GM21619 (cell line): Measurements from ENCODE around the gene SDK1.
"Not testable (repeated sequence)": the region's sequence is repeated elsewhere in the genome, so short reads cannot be mapped to it uniquely, and the experiment has no call there.

Source experiments
- ATAC-seq: cut with Tn5 transposase; IDR thresholded peaks from one replicate; pipeline ENCODE4 v1.9.1; 2021; ENCODE audit not compliant: unreplicated experiment

Gene SDK1

DNA sequence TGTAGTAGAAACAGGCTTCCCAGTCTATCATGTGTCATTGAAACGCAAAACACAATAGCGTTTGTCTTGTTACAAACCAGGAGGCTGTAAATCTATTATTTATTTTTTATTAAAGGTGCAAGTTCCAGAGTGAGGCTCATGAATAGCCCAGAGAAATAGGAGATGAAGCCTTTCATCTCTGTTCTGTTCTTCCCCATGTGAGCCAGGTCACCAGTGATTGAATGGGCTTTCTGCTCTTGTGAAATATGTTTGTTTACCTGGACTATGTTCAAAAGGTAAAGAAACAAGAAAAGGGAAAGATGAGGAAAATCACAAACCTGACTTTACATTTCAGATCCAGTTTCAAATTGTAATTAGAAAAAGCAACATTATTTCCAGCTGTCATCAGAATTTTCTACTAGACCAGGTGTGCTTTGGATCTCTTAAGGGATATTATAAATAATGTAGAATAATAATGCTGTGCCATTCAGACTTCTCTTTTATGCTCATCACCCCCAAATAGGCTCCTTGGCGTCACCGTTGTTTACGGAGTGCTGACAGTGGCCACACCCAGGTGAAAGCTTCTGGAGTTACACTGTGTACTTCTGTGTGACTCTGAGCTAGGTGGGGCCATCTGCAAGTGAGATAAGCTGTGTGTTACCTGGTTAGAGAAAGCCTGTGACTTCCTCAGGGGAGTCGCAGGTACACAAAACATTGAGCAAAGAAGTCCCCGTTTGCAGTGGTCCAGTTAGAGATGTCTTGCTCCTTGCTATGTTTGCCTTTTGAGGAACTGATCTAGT, 274.9 kb downstream of the SDK1 start:
- no peak for ATAC-seq

DNA sequence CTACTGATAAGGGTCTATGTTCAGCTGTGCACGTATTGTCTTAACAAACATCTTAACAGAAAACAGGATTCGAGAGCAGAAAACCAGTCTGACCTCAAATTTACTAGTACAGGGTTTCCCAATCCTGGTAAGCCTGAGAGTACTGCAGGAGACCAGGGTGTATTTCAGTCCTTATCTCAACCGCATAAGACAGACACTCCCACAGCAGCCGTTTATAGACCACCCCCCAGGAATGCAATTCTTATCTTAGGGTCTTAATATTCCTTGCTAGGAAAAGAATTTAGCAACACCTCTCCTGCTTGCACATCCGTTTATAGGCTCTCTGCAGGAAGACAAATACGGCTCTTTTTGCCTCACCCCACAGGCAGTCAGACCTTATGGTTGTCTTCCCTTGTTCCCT, 277.3 kb downstream of the SDK1 start:
- no peak for ATAC-seq

DNA sequence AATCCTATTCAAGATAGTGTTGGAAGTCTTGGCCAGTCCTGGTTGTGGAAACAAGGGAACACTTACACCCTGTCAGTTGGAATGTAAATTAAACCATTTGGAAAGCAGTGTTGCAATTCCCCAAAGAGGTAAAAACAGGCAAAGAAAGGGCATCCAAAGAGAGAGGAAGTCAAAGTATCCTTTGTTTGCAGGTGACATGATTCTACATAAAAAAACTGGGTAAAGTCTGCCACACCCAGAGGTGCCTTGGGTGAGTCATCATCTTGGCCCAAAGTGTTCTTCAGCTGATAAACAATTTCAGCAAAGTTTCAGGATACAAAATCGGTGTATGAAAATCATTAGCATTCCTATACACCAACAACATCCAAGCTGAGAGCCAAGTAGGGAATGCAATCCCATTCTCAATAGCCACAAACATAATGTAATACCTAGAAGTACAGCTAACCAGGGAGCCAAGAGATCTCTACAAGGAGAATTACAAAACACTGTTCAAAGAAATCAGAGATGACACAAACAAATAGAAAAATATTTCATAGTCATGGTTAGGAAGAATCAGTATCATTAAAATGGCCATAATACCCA, 278.7 kb downstream of the SDK1 start:
- no peak for ATAC-seq

DNA sequence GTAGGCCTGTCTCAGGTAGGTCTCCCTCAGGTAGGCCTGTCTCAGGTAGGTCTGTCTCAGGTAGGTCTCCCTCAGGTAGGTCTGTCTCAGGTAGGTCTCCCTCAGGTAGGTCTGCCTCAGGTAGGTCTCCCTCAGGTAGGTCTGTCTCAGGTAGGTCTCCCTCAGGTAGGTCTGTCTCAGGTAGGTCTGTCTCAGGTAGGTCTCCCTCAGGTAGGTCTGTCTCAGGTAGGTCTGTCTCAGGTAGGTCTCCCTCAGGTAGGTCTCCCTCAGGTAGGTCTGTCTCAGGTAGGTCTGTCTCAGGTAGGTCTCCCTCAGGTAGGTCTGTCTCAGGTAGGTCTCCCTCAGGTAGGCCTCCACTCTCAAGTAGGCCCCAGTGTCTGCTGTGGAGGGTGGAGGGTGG, 281.1 kb downstream of the SDK1 start:
- not testable (repeated sequence) for ATAC-seq

DNA sequence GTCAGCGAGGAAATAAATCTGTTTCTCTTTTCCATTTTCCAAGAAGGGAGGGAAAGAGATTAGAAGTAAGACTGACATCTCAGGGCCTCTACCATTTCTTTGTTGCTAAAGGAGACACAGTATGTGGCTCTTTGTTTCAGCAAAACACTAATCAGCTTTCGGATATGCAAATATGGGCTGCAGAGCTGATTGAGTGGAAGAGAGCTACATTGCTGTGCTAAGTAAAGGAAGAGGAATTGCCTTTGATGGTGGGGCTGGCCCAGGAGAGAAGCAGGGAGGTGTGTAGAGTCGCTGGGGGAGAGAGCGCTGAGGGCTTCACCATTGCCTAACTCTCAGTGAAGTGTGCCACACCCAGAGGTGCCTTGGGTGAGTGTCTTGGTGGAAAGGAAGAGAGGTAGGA, 284.8 kb downstream of the SDK1 start:
- no peak for ATAC-seq

DNA sequence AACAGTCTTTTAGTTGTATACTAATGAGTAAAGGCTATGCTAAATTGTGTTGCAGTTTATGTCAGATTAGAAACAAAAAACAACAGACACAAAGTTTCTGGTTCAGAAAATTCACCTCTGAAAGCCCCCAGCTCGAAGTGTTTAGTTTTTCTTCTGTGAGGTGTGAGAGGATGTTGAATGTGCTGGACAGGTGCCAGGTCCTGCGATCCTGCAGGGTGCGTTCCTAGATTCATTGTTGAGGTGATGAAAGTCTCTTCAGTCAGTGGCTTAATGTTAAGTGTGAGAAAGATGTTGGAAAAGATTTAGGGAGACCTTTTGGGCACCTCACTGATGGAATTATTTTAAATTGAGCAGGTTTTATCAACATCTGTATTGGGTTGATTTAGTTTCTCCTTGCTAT, 287.3 kb downstream of the SDK1 start:
- ATAC-seq: no peak

DNA sequence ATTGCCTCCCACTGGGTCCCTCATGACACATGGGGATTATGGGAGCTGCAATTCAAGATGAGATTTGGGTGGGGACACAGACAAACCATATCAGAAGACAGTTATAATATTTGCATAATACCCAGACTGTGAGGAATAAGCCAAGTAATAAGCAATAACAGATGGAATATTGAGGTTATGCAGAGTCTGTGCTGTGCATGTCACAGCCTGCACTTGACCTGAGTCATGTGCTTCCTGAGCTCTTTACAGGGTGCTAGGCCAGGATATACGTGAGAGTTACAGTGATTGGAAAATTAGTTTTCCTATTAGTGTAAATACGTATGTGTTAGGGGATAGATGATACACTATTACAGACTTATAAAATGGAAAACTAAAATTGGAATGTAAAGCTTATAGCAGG, 288.7 kb downstream of the SDK1 start:
- no peak for ATAC-seq

DNA sequence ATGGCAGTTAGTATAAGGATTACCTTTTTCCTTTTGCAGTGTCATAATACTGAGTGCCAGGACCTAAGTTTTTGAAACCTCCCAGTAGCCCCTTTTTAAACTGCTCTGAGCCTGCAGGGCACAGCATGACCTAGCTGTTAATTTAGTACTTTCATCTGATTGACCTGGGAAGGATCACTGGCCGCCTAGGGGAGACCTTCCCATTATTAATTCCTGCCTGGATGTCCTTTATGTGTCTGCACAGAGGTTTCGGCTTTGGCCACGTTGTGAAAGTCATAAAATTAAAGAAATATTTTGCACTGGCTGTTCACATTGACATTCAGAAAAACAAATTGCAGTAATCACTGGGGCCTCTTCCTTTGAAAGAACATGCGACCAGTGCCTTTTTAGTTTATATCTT, 290.2 kb downstream of the SDK1 start:
- no peak for ATAC-seq

DNA sequence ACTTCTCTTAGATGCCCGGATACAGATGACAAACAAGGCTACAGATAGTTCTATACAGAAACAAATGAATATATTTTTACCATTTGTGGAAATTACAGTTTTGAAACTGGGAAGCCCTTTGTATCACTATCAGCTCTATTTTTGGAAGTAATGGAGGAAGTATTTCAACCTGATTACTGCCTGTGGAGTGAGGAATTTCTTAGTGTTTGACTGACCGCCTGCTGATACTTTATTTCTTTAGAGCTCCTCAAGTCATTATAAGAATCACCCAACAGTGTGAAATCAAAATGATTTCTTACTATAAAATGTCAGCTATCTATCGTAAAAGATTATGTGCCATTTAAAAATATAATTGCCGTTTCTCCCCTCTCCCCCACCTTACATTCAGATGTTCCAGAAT, 290.9 kb downstream of the SDK1 start:
- ATAC-seq: no peak

DNA sequence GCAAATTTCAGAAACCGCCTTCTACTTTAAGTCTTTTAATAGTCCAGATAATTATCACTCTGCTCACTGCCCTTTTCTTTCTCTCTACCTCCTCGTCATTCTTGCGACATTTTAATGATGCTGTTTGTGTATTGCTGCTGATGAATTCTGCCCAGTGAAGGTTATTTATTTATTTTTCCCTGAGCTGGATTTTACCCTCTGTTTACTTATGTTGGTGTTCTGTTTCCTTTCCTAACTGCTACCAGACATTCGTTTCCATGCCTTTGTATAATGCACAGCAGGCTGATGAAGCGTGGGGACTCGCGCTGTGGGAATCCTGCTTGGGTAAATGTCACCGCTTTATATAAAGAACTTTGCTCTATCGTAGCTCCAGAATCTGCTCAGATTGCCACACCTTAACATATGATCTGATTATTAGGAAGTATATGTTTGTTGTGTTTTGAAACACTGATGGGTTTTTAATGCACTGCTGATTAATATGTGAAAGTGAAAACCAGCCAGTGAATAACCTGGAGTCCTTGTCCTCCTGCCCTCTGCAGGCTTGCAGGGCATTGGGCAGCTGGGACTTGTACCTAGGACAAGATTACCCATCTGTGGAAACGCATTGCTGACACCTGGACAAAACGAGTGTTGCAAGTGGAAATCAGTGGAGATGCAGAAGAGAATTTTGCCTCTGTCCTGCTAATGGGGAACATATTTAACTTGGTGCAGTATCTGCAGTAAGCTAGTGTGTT, 291.5 kb downstream of the SDK1 start:
- no peak for ATAC-seq

DNA sequence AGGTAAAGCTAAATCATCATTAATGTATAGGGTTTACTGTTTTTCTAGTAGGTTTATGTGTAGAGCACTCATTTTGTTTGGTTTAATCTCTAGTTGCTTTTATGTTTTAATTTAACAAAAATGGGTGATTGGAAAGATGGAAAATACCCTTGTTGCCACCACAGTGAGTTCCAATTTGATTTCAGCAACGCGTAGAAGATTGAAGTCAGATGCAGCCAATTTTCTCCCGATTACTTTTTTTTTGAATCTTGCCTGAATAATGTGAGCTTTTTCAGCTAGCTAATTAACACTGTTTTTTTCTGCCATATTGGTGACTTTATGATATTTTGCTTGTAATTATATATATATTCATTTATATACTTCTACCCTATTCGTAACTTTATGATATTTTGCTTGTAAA, 293.8 kb downstream of the SDK1 start:
- ATAC-seq: no peak

DNA sequence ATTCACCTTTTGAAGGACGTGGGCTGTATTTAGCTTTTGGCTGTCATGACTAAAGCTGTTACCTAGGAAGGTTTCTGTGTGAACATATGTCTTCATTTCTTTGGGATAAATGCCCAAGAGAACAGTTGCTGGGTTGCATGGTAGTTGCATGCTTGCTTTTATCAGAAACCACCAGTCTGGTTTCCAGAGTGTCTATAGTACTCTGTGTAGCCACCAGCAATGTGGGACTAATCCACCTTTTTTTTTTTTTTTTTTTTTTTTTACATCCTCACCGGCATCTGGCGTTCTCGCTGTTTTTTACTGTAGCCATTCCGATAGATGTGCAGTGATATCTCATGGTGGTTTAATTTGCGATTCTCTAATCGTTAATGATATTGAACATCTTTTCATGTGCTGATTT, 297.8 kb downstream of the SDK1 start:
- no peak for ATAC-seq

DNA sequence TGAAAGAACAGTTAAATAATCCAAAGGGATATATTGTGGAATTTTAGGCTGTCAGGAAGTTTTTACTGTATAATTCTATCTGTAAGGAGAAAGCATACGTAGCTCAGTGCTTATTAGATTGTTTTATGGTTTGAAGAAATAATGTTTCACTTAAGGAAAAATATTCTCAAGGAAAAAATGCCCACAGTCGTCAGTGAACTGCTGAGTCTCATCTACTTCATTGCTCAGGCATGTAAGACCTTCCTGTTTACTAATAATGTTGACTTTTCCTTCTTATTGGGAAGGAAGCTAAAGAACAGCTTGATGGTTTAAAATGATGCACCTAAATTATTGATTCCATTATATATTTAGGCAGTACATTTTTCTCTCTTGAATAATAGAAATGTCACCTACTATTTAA, 304.2 kb downstream of the SDK1 start:
- no peak for ATAC-seq

DNA sequence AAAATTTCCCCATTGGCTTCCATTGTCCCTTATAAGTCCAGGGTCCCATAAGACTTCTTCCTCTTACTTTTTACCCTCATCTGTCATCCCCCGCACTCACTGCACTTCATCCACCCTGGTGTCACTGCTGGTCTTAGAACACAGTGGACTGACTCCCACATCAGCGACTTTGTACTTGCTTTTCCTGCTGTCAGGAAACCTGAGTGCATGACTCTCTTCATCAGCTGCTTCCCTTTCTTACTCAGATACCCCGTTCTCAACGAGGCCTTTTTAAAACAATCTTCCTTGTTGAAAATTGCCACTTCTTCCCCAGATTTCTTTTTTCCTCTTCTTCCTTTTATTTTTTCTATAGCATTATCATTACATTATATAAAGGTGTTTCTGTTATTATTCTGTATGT, 305.4 kb downstream of the SDK1 start:
- ATAC-seq: no peak

DNA sequence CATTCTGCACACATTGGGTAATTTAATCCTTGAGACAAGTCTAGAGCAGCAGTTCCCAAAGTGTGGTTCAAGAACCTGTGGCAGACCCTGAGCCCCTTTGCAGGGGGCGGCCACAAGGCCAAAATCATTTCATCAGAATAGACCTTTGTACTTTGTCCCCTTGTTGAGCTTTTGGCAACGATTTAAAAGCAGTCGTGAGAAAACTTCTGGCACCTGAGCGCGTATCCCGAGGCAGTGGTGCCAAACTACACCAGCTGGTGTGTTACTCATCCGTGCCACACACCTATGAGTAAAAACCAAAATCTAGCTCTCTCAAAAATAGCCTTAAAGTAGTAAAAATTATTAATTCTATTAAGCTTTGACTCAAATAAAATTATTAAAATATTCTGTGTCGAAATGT, 306.8 kb downstream of the SDK1 start:
- ATAC-seq: no peak

DNA sequence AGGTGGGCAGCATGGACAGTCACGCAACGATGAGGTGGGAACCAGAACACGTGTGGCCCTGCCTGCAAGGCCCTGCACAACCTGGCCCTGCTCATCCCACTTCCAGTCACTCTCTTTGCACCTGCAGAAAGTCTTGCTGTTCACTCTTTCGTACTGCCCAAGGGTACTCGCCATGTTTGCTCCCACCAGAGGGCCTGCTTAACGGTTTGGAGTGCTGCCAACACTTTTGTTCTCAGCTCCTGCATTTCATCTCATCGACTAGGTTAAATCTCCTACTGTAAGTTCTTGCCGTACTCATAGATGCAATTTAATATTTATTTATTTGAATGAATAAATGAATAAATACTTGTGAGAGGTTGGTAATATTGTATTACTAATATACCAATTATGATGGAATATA, 315.3 kb downstream of the SDK1 start:
- no peak for ATAC-seq

DNA sequence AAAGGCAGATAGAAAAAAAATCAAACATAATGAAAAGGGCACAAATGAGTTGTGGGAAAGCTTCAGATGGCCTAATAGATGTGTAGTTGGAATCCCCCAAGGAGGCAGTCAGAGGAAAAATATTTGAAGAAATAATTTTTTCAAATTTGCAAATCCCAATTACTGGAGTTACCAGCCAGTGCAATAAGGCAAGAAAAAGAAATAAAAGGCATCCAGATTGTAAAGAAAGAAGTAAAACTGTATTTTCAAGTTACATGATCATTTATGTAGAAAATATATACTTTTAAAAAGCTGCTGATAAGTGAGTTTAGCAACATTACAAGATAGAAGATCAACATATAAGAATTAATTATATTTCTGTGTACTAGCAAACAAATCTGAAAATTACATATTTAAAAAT, 329.0 kb downstream of the SDK1 start:
- ATAC-seq: no peak

DNA sequence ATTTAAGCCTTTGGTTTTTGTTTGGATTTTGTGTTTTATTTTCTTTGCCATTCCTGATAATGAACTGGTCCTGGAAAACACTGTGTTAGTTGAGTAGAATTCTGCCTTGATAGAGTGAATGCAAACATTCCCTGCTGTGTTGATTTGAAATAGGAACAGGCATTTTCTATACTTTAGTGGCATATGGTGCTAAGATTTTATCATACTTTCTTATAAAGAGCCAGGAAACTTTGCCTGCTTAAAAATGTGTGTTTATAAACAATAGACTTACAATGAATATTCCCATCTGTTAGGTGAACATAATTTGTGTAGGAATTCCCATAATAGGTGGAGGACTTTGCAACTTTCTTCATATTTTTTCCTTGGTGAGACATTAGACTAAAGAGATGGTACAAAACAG, 333.3 kb downstream of the SDK1 start:
- no peak for ATAC-seq

DNA sequence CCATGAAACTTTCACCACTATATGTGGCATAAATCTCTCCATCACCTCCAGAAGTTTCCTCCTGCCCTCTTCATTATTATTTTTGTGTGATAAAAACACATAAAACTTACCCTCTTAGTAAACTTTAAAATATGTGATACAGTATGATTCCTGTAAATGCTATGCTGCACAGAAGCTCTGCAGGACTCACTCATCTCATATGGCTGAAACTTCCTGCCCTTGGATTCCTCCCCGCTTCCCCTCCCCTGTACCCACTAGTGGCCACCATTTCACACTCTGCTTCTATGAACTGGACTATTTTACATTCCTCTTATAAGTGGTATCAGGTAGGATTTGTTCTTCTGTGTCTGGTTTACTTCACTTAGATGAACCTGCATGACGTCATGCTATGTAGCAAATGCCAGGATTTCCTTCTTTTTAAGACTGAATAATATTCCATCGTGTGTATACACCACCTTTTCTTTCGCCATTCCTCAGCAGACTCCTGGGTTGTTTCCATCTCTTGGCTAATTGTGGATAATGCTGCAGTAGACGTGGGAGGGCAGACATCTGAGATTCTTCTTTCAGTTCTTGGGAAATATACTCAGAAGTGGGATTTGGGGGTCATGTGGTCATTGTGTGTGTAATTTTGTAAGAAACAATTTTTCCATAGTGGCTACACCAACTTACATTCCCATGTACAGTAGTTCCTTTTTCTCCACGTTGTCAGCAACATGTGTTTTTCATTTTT, 335.2 kb downstream of the SDK1 start:
- ATAC-seq: no peak

DNA sequence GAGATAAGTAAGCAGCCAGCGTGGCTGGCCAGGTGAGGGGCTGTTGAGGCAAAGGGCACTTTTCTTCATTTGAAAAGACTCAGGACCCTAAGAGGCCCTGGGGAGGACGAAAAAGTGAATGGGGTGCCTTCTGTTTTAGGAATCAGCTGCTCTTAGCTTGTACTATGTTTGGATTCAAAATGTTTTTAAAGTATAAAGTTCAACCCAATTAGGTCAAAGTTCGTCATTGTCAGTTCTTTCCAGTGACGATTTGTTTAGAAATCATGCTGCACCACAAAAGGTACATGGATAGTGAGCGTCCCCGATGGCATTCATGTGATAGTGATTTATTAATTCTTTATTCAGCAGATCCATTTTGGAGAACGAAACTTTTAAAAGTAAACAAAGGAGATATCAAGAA, 338.2 kb downstream of the SDK1 start:
- ATAC-seq: no peak

DNA sequence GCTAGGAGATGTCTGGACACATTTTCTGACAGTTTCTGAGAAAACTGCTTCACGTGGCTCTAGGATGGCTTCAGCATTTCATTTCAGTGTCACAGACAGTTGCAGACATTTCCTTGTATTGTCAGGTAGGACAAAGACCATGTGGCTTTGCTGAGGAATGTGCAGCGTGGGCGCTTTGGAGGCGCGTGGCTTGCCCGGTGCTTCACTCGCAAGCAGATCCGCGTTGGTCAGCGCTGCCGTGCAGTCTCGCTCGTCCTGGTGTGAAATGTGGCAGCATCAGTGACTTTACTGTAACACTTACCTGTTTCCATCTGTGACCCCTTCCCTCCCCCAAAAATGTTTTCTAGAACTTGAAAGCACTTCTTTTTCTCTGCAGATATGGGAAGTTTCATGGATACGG, 340.5 kb downstream of the SDK1 start:
- ATAC-seq: no peak

DNA sequence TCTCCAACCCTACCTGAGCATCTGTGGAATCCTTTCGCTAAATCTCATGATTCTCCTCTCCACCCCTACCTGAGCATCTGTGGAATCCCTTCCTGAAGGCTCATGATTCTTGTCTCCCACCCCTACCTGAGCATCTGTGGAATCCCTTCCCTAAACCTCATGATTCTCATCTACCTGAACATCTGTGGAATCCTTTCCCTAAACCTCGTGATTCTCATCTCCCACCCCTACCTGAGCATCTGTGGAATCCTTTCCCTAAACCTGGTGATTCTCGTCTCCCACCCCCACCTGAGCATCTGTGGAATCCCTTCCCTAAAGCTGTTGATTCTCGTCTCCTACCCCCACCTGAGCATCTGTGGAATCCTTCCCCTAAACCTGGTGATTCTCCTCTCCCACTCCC, 342.0 kb downstream of the SDK1 start:
- no peak for ATAC-seq
